ENCODE measurements around the gene CARD16.

CARD16 gene

DNA sequence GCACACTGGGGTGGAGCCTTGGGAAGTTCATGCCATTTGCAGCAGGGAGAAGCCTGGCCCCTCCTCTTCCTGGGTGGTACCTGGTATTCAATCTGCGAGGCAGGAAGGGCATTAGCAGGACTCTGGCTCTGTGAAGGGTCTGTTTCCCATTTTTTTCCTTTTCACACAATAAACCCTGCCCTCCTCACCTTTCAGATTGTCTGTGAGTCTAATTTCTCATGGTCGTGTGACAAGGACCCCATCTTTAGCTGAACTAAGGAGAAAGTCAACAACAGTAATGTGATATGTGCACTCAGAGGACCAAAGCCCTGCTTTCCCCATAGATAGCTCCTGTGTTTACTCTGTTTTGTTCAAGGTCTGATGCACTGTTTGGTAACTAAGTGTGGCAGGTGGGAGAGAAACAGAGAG lies 50.1 kb downstream of the CARD16 start:
- H3K4me1 ChIP-seq (ENCODE audit: control insufficient read depth in 1 of 2, insufficient read depth in 1 of 2, low read depth in 1 of 2, low read length in 1 of 2): no peaks in the 10 kb centered on the region
- no peaks in the 10 kb centered on the region for H3K9me3 ChIP-seq
- H3K27me3 ChIP-seq: no peaks in the 10 kb centered on the region
- TF ChIP-seq, protein P1, sequence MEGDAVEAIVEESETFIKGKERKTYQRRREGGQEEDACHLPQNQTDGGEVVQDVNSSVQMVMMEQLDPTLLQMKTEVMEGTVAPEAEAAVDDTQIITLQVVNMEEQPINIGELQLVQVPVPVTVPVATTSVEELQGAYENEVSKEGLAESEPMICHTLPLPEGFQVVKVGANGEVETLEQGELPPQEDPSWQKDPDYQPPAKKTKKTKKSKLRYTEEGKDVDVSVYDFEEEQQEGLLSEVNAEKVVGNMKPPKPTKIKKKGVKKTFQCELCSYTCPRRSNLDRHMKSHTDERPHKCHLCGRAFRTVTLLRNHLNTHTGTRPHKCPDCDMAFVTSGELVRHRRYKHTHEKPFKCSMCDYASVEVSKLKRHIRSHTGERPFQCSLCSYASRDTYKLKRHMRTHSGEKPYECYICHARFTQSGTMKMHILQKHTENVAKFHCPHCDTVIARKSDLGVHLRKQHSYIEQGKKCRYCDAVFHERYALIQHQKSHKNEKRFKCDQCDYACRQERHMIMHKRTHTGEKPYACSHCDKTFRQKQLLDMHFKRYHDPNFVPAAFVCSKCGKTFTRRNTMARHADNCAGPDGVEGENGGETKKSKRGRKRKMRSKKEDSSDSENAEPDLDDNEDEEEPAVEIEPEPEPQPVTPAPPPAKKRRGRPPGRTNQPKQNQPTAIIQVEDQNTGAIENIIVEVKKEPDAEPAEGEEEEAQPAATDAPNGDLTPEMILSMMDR (IDR thresholded peaks at IDR 0.05): no peak
- H3K36me3 ChIP-seq: no peaks in the 10 kb centered on the region
- H3K4me3 ChIP-seq (ENCODE audit: low read depth in 1 of 2, low read length in 1 of 2): no peak overlapping the region
- H3K27ac ChIP-seq: no peak overlapping the region

DNA sequence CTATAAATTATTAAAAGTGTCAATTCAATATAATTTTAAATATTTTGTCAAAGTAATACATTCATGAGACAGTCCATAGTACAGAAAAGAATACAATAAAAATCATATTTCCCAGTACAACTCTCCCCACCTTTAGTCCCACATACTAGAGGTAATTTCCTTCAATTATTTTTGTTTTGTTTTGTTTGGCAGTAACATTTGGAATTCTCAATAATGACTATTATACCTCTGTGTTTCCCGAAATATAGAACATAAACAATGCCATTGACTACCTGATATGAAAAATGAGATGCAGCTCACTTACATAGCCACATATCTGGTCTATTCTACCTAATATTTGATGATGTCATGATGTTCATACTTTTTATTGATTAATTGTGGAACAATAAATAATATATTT lies 52.4 kb downstream of the CARD16 start:
- Histone ChIP-seq H3K27ac (no peak overlapping the region), H3K4me3 (ENCODE audit: low read depth in 1 of 2, low read length in 1 of 2) (no peak overlapping the region), H3K27me3 (no peaks in the 10 kb centered on the region), H3K36me3 (no peaks in the 10 kb centered on the region), H3K4me1 (ENCODE audit: control insufficient read depth in 1 of 2, insufficient read depth in 1 of 2, low read depth in 1 of 2, low read length in 1 of 2) (no peaks in the 10 kb centered on the region), H3K9me3 (no peaks in the 10 kb centered on the region)
- TF ChIP-seq, protein P1 (IDR thresholded peaks at IDR 0.05): no peak

DNA sequence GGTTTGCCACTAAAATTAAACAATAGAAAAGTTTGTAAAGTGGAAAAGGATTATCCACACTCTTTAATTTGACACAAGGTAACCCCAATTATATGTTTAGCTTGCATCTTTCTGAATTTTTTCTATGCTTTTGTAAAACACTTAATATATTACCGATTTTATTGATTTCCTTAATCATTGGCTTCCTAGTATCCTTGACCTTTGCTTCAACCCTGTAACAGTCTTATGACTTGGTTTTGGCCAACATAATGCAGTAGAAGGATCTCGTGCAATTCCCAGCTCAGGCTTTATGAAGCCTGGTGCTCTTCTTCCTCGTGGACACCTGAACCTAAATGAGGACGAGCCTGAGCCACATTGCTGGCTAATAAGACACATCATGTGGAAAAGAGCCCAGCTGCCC lies 53.1 kb downstream of the CARD16 start:
- TF ChIP-seq, protein P1 (IDR thresholded peaks at IDR 0.05): no peak
- no peaks in the 10 kb centered on the region for H3K27me3 ChIP-seq
- no peak overlapping the region for H3K4me3 ChIP-seq (ENCODE audit: low read depth in 1 of 2, low read length in 1 of 2)

More for the DNA sequence above, 53.1 kb downstream of the CARD16 start:
- Histone ChIP-seq H3K27ac (no peak overlapping the region), H3K9me3 (no peaks in the 10 kb centered on the region), H3K4me1 (ENCODE audit: control insufficient read depth in 1 of 2, insufficient read depth in 1 of 2, low read depth in 1 of 2, low read length in 1 of 2) (no peaks in the 10 kb centered on the region), H3K36me3 (no peaks in the 10 kb centered on the region)

All from neutrophil (primary cell).